H54 (cell line): ENCODE measurements around the gene P2RY6.

Experiments used
- DNase-seq: peaks from one replicate; pipeline ENCODE4 v3.0.0; 2011; ENCODE audit warnings: low spot score, mixed read lengths; ENCODE audit not compliant: insufficient read length
- FAIRE-seq: peaks from 3 replicates; lab custom pipeline; 2011; peaks lifted over from hg19 to GRCh38; lab: Jason Lieb, UNC
- POLR2A ChIP-seq: IDR thresholded peaks from 2 replicates; pipeline ENCODE4 v1.6.1; 2011; ENCODE audit warnings: low read depth, mild to moderate bottlenecking, low read length

Gene P2RY6

GRCh38 chr11:73337846-73338245 is 65.7 kb downstream of the P2RY6 start:
- no peak for TF ChIP-seq POLR2A
- DNase-seq (no peak), FAIRE-seq (no peak)

- TF ChIP-seq POLR2A, result no peak
Measured at GRCh38 chr11:73338279-73338678, 66.1 kb downstream of the P2RY6 start.

GRCh38 chr11:73340164-73340563 is 68.0 kb downstream of the P2RY6 start:
- no peak for TF ChIP-seq POLR2A
- FAIRE-seq, result no peak
- no peak for DNase-seq

More at GRCh38 chr11:73338279-73338678, 66.1 kb downstream of the P2RY6 start:
- no peak for FAIRE-seq
- no peak for DNase-seq

- DNase-seq (no peak), FAIRE-seq (no peak)
- no peak for TF ChIP-seq POLR2A
Measured at GRCh38 chr11:73342633-73343032, 70.5 kb downstream of the P2RY6 start.

- FAIRE-seq, result no peak
- DNase-seq, result no peak
- no peak for TF ChIP-seq POLR2A
Measured at GRCh38 chr11:73343076-73343873, 71.1 kb downstream of the P2RY6 start.

- no peak for DNase-seq
- no peak for FAIRE-seq
- TF ChIP-seq POLR2A, result no peak
Measured at GRCh38 chr11:73344191-73344607, 72.1 kb downstream of the P2RY6 start.

- DNase-seq (no peak), FAIRE-seq (no peak)
- no peak for TF ChIP-seq POLR2A
Measured at GRCh38 chr11:73345481-73346160, 73.5 kb downstream of the P2RY6 start.

GRCh38 chr11:73346186-73346935 is 74.2 kb downstream of the P2RY6 start:
- DNase-seq, result no peak
- no peak for FAIRE-seq
- TF ChIP-seq POLR2A, result no peak

- DNase-seq (no peak), FAIRE-seq (no peak)
- TF ChIP-seq POLR2A, result no peak
Measured at GRCh38 chr11:73347067-73347466, 74.9 kb downstream of the P2RY6 start.
